HepG2 (cell line): ENCODE measurements around the gene TMBIM1. TPM values are rescaled to one million over a fixed set of nuclear protein-coding genes. Genes with fewer than 3 reads are reported as not detected.

Experiments
- AGO2 ChIP-seq: fragments of 200-400 bp; formaldehyde crosslinking; optimal IDR thresholded peaks from 2 replicates; pipeline ENCODE3; 2017; ENCODE audit warnings: mild to moderate bottlenecking, low read depth, low read length, moderate library complexity
- FOXC1 ChIP-seq: sonication (generic); formaldehyde crosslinking; IDR thresholded peaks from 2 replicates; pipeline ENCODE4 v1.8.0; 2022; ENCODE audit warnings: mild to moderate bottlenecking, missing genetic modification reagents, borderline replicate concordance
- MBNL3 ChIP-seq: fragments of 250-450 bp; sonication (Bioruptor Pico); conservative IDR thresholded peaks from 2 replicates; pipeline ENCODE4 v1.8.0; 2022; ENCODE audit warnings: mild to moderate bottlenecking, inconsistent platforms
- MED1 ChIP-seq: sonication (generic); formaldehyde crosslinking; IDR thresholded peaks from 2 replicates; pipeline ENCODE4 v1.4.0; 2020; ENCODE audit warnings: missing genetic modification reagents
- MEIS2 ChIP-seq: sonication (generic); formaldehyde crosslinking; IDR thresholded peaks from 2 replicates; pipeline ENCODE4 v1.9.0; 2021; ENCODE audit warnings: mild to moderate bottlenecking, missing genetic modification reagents
- MTA3 ChIP-seq: sonication (generic); formaldehyde crosslinking; IDR thresholded peaks from 2 replicates; pipeline ENCODE4 v1.4.0; 2020; ENCODE audit warnings: missing genetic modification reagents
- MXI1 ChIP-seq: IDR thresholded peaks from 3 replicates; pipeline ENCODE4 v1.6.1; 2012; ENCODE audit warnings: low read depth, low read length, inconsistent platforms, borderline replicate concordance
- NFE2 ChIP-seq: sonication (generic); formaldehyde crosslinking; IDR thresholded peaks from 2 replicates; pipeline ENCODE4 v1.4.0; 2020; ENCODE audit warnings: missing genetic modification reagents
- NFE2L1 ChIP-seq: sonication (generic); formaldehyde crosslinking; IDR thresholded peaks from 2 replicates; pipeline ENCODE4 v1.4.0; 2020; ENCODE audit warnings: missing genetic modification reagents, mild to moderate bottlenecking, borderline replicate concordance
- NFYB ChIP-seq: sonication (generic); formaldehyde crosslinking; IDR thresholded peaks from 2 replicates; pipeline ENCODE4 v1.4.0; 2020; ENCODE audit warnings: missing genetic modification reagents
- POLR2AphosphoS2 ChIP-seq: IDR thresholded peaks from 2 replicates; pipeline ENCODE4 v1.6.1; 2011; ENCODE audit warnings: low read depth, low read length, improper control_type of control experiment
- POLR2AphosphoS5 ChIP-seq: IDR thresholded peaks from 2 replicates; pipeline ENCODE4 v1.6.1; 2012; ENCODE audit warnings: low read depth, low read length
- SMAD3 ChIP-seq: sonication (generic); formaldehyde crosslinking; IDR thresholded peaks from 2 replicates; pipeline ENCODE4 v1.4.0; 2020; ENCODE audit warnings: missing genetic modification reagents
- TCF7 ChIP-seq: sonication (generic); IDR thresholded peaks from 2 replicates; pipeline ENCODE4 v1.6.1; 2016; ENCODE audit warnings: antibody characterized with exemption, low read depth
- TCF7L2 ChIP-seq: IDR thresholded peaks from 2 replicates; pipeline ENCODE4 v1.6.1; 2011; ENCODE audit warnings: mild to moderate bottlenecking, low read depth, low read length, moderate library complexity
- TEAD2 ChIP-seq: sonication (generic); formaldehyde crosslinking; IDR thresholded peaks from 2 replicates; pipeline ENCODE4 v1.9.0; 2021; ENCODE audit warnings: missing genetic modification reagents
- TOPORS ChIP-seq: sonication (generic); formaldehyde crosslinking; IDR thresholded peaks from 2 replicates; pipeline ENCODE4 v1.8.0; 2023; ENCODE audit warnings: mild to moderate bottlenecking, missing genetic modification reagents
- XBP1 ChIP-seq: sonication (generic); formaldehyde crosslinking; IDR thresholded peaks from 2 replicates; pipeline ENCODE4 v1.5.0; 2020; ENCODE audit warnings: missing genetic modification reagents
- ZC3H13 ChIP-seq: sonication (generic); formaldehyde crosslinking; IDR thresholded peaks from 2 replicates; pipeline ENCODE4 v1.8.1; 2023; ENCODE audit warnings: mild to moderate bottlenecking, missing genetic modification reagents, moderate library complexity
- ZFP36L1 ChIP-seq: sonication (generic); formaldehyde crosslinking; IDR thresholded peaks from 2 replicates; pipeline ENCODE4 v1.8.0; 2022; ENCODE audit warnings: mild to moderate bottlenecking, missing genetic modification reagents, moderate library complexity
- ZNF598 ChIP-seq: sonication (generic); formaldehyde crosslinking; IDR thresholded peaks from 2 replicates; pipeline ENCODE4 v1.5.1; 2020; ENCODE audit warnings: mild to moderate bottlenecking, missing genetic modification reagents, borderline replicate concordance
- ZNF749 ChIP-seq: sonication (generic); formaldehyde crosslinking; IDR thresholded peaks from 2 replicates; pipeline ENCODE4 v1.8.0; 2022; ENCODE audit warnings: mild to moderate bottlenecking, missing genetic modification reagents, moderate library complexity, borderline replicate concordance
- ZNF780A ChIP-seq: sonication (generic); formaldehyde crosslinking; IDR thresholded peaks from 2 replicates; pipeline ENCODE4 v1.8.0; 2022; ENCODE audit warnings: mild to moderate bottlenecking, missing genetic modification reagents, moderate library complexity
- polyA plus RNA-seq, 8 experiments: library from polyadenylated mRNA; depleted of rRNA in 3 of 8; stranded (reverse) in 7 of 8; unstranded in 1 of 8; fragments of >200 nt; fragmentation: Illumina TruSeq in 4 of 8; extraction: Trizol in 4 of 8; gene quantifications; 2 replicates each; pipeline versions ENCODE4 v1.2.1 to v1.2.3, GENCODE V29; 2011 to 2016; ENCODE audit warnings: low read depth in 4 of 8, missing spikeins in 1 of 8, mixed read lengths in 1 of 8; ENCODE audit not compliant: insufficient read depth in 1 of 8
- total RNA-seq, 5 experiments: library from RNA; depleted of rRNA; stranded (reverse); fragments of >200 nt; fragmentation: Illumina TruSeq; extraction: Trizol; gene quantifications; 2 replicates each; pipeline ENCODE4 v1.2.3, GENCODE V29; 2016; ENCODE audit warnings: low read depth in 1 of 5
- TF ChIP-seq, protein P1 (sequence below): sonication (generic); formaldehyde crosslinking; IDR thresholded peaks from 2 replicates; pipeline ENCODE4 v1.4.0; 2020; ENCODE audit warnings: missing genetic modification reagents
- TF ChIP-seq, protein P2 (sequence below): IDR thresholded peaks from 2 replicates; pipeline ENCODE4 v1.6.1; 2016; ENCODE audit warnings: missing biosample characterization, missing genetic modification reagents, low read depth
- TF ChIP-seq, protein P3 (sequence below): sonication (generic); formaldehyde crosslinking; IDR thresholded peaks from 2 replicates; pipeline ENCODE4 v1.5.0; 2020; ENCODE audit warnings: mild to moderate bottlenecking, missing genetic modification reagents
- TF ChIP-seq, protein P4 (sequence below): IDR thresholded peaks from 2 replicates; pipeline ENCODE4 v1.6.1; 2012; ENCODE audit warnings: inconsistent platforms

Gene TMBIM1
- total and polyA plus RNA-seq, 2 of the 13 experiments (the other 11 are each of a cell fraction or from before 2014, with no cell fraction given) = 127 to 139 TPM

DNA sequence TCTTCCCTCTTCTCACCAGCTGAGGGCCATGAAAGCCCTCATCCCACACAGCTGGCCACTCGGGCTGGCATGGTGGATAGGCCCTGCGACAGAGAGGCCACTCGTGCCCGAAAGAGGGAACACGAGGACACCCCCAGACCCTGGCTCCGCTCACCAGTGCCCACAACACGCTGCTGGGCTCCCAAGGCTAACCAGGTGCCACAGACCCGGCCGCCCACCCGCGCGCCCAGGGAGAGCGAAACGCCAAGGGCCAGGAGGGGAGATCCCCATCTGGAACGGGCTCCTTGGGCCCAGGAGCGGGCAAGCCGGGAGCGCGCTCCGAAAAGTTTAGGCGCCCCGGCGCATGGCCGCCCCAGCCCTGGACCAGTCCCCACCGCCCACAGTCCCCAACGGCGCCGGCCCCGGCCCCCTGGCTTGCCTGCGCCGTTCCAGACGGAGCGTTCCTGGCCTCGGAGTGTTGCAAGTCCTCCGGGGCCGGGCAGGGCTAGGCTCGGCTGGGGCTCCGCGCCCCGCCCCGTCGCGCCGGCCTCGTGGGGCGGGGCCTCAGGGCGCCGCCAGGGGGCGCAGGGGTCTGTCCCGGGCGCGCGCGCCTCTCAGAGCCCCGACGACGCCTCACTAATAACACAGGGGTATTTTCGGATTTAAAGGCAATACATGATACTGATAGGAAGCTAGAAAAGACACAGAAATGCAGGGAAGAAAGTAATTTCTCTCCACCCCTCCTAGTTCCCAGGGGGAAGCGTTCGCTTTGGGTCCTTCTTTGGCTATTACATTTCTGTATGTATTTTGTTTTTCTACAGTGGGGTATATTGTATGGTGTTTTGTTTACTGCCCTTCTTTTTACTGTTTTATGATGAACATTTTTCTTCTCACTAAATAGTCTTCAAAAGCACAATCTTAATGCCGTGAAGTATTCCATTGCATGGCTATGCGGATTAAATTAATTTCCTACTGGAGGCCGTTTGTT lies at the start of gene TMBIM1 (continued):
- TF ChIP-seq, protein P1, sequence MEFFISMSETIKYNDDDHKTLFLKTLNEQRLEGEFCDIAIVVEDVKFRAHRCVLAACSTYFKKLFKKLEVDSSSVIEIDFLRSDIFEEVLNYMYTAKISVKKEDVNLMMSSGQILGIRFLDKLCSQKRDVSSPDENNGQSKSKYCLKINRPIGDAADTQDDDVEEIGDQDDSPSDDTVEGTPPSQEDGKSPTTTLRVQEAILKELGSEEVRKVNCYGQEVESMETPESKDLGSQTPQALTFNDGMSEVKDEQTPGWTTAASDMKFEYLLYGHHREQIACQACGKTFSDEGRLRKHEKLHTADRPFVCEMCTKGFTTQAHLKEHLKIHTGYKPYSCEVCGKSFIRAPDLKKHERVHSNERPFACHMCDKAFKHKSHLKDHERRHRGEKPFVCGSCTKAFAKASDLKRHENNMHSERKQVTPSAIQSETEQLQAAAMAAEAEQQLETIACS (CRISPR knock-in tag) = peak; percentile 83
- TF ChIP-seq NFE2L1 (CRISPR knock-in tag) = peak; percentile 55; the same call in 1 of the 2 replicates
- TF ChIP-seq TEAD2 = no peak
- peak; percentile 90 for TF ChIP-seq AGO2
- TF ChIP-seq, protein P2, sequence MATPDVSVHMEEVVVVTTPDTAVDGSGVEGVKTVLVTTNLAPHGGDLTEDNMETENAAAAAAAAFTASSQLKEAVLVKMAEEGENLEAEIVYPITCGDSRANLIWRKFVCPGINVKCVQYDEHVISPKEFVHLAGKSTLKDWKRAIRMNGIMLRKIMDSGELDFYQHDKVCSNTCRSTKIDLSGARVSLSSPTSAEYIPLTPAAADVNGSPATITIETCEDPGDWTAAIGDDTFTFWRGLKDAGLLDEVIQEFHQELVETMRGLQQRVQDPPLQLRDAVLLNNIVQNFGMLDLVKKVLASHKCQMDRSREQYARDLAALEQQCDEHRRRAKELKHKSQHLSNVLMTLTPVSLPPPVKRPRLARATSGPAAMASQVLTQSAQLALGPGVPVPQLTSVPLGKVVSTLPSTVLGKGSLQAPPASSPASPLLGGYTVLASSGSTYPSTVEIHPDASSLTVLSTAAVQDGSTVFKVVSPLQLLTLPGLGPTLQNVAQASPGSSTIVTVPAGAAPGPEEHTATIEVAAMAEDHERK (CRISPR knock-in tag) = no peak
- TF ChIP-seq ZFP36L1 (CRISPR knock-in tag) = no peak
- peak; percentile 80 for TF ChIP-seq POLR2AphosphoS5
- peak; percentile 76; the same call in 1 of the 2 replicates for TF ChIP-seq ZNF598
- peak; percentile 78; the same call in 1 of the 2 replicates for TF ChIP-seq FOXC1
- TF ChIP-seq MBNL3 (CRISPR knock-in tag) = no peak
- TF ChIP-seq, protein P3, sequence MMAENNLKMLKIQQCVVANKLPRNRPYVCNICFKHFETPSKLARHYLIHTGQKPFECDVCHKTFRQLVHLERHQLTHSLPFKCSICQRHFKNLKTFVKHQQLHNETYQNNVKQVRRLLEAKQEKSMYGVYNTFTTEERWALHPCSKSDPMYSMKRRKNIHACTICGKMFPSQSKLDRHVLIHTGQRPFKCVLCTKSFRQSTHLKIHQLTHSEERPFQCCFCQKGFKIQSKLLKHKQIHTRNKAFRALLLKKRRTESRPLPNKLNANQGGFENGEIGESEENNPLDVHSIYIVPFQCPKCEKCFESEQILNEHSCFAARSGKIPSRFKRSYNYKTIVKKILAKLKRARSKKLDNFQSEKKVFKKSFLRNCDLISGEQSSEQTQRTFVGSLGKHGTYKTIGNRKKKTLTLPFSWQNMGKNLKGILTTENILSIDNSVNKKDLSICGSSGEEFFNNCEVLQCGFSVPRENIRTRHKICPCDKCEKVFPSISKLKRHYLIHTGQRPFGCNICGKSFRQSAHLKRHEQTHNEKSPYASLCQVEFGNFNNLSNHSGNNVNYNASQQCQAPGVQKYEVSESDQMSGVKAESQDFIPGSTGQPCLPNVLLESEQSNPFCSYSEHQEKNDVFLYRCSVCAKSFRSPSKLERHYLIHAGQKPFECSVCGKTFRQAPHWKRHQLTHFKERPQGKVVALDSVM (CRISPR knock-in tag) = no peak; the same call in 1 of the 2 replicates
- TF ChIP-seq MTA3 (CRISPR knock-in tag) = no peak
- TF ChIP-seq MXI1 = peak; percentile 85; the same call in 2 of the 3 replicates
- TF ChIP-seq SMAD3 (CRISPR knock-in tag) = peak; percentile 75; the same call in 1 of the 2 replicates
- TF ChIP-seq XBP1 (CRISPR knock-in tag) = no peak
- TF ChIP-seq ZNF749 (CRISPR knock-in tag) = no peak
- TF ChIP-seq TCF7 = no peak
- peak; percentile 77 for TF ChIP-seq MED1 (CRISPR knock-in tag)
- no peak for TF ChIP-seq NFYB (CRISPR knock-in tag)
- no peak for TF ChIP-seq TOPORS (CRISPR knock-in tag)
- 0 out of 2 replicates have a peak, but pooled peaks have one; percentile 11 for TF ChIP-seq ZC3H13
- TF ChIP-seq POLR2AphosphoS2 = no peak
- no peak for TF ChIP-seq ZNF780A
- TF ChIP-seq MEIS2 = peak; percentile 83
- no peak for TF ChIP-seq NFE2 (CRISPR knock-in tag)
- no peak for TF ChIP-seq TCF7L2
- TF ChIP-seq, protein P4, sequence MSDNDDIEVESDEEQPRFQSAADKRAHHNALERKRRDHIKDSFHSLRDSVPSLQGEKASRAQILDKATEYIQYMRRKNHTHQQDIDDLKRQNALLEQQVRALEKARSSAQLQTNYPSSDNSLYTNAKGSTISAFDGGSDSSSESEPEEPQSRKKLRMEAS = peak; percentile 89
